GM18868 (cell line): ENCODE results near the gene EDARADD.
A peak's percentile ranks its signal among the peaks of the same experiment; 100 is the strongest.
"Not testable (repeated sequence)": the region's sequence is repeated elsewhere in the genome, so short reads cannot be mapped to it uniquely, and the experiment has no call there.

Experiments
- ATAC-seq: cut with Tn5 transposase; IDR thresholded peaks from one replicate; pipeline ENCODE4 v1.9.1; 2021; ENCODE audit warnings: mild to moderate bottlenecking, moderate library complexity; ENCODE audit not compliant: unreplicated experiment

Gene EDARADD

DNA sequence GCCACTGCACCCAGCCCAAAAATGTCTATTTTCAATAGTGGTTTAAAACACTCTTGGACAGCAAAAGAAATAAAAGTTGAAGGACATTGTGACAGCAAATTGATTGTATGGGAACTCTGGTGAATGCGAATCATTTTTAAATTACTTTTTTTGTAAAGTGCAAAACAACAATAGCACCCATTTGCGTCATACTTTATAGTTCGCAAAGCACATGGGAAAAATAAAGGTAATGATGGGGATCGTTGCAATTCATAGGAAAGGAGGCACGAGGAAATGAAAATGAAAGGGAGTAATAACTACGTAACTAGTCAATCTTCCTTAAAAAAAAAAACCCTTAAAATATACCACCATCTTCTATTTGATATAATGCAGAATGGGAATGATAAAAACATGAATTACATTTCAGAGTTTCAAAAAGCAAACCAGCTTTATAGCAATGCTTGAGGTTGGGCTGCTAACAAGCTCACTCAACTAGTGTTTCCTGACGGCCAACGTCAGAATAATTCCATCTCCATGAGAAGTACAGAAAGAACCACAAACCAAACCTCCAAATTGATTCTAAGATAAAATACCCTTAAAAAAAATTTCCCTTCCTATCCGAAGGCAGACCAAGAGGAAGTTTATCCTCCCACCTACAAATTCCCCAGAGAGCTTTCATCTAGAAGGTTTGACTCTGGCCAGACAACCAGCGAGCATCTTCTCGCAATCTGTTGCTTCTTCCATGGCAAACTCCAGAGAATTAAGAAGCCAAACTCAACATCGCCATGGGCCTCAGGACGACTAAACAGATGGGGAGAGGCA lies at the start of gene EDARADD:
Gene EDARADD (plus strand): TSS at position 606 of the 801 bp plus-strand sequence. CDS start 159 bp downstream, at position 765.
- no peak for ATAC-seq

DNA sequence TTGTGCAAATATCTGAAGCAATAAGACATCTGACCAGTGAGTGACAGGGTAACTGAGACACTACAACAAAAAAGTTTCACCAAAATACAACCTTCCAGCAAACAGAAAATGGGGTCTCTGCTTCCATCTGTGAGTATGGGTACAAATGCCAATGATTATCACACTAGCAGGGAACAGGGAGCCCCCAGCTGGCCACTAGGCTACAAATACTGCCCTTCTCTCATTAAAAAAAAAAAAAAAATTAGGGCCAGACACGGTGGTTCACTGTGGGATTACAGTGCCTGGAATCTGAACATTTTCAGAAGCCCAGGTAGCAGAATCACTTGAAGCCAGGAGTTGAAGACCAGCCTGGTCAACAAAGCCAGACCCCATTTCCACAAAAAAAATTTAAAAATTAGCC lies 48.4 kb upstream of the EDARADD start:
- no peak for ATAC-seq

DNA sequence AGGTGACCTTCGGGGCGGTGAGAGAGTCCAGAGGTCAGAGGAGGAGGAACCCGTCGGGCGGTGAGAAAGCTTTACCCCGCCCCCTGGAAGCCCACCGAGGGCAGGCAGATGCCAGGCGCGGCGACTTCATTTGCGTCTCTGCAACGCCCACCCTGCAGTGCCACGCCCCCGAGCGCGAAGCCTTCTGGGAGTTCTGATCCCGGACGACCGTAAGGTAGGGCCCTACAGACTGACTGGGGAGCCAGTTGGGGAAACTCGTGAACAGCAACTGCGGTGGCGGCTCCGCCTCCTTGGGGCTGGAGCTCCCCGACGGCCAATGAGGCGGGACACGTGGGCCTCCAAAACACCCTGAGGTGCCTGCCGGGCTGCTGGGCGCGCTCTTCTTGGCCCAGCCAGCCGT lies 46.0 kb upstream of the EDARADD start:
- ATAC-seq, result no peak

DNA sequence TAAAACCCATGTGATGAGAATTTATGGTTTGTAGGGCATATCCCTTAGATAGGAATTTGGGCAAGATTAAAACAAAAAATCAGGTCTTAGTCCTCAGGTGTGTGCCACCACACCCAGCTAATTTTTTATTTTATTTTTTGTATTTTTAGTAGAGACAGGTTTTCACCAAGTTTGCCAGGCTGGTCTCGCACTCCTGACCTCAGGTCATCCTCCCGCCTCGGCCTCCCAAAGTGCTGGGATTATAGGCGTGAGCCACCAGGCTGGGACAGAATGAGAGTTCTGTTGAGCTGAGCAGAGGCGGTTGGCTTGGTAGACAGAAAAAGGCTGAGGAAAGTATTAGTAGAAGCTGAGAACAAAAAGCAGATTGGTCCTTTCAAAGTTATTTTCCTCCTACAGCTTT lies 43.8 kb upstream of the EDARADD start:
- ATAC-seq, result no peak

DNA sequence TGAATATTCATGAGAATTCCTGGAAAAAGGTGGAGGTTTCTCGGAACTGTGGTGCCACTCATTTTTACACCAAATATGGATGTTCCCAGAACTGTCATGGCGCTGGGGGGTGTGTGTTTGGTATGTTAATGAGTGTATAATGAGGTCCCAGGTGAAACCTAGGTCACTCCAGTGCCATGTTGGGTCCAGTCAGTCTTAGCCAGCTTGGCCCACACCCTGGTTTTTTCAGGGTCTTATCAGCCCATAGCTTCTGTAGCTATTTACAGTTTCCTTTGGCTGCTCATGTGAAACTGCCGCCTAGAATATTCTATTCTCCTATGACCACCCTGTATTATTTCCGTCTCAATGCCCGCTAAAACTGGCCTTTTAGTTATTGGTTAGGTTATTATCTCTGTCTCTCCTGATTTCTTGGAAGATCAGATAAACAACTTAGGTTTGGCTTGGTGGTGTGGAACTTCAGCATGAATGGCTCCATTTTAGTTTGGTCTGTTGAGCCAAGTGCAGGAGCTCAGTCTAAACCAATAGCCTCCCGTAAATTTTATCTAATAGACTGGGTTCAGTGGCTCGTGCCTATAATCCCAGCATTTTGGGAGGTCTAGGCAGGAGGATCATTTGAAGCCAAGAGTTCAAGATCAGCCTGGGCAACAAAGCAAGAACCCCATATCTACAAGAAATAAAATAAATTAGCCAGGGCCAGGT lies 42.1 kb upstream of the EDARADD start:
- ATAC-seq, result no peak

DNA sequence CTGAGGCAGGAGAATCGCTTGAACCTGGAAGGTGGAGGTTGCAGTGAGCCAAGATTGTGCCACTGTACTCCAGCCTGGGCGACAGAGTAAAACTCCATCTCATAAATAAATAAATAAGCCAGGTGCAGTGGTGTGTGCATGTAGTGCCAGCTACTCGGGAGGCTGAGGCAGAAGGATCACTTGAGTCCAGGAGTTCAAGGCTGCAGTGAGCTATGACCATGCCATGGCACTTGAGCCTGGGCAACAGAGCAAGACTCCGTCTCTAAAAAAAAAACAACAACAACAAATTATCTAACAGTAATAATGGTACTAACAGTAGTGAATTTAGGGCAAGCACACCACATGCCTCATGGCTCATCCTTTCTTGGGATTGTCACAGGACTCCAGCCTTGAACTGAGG lies 41.3 kb upstream of the EDARADD start:
- not testable (repeated sequence) for ATAC-seq

DNA sequence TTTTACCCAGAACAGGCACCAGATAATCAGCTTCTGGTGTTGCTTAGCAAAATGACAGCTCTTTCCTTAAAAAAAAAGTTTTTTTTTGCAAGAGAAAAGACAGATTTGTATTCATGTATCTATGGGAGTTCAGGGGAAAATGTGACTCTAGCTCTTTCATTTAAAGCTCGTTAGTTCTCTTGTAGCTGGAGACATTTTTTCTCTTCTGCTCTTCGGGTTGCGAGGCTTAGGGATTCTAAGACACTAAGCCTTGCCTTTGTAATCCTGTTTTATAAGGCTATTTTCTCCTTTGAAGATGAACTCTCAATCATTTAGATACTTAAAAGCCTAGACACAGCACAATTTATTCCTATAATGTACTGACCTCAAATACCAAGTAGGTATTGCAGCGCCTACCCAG lies 40.3 kb upstream of the EDARADD start:
- ATAC-seq, result no peak

DNA sequence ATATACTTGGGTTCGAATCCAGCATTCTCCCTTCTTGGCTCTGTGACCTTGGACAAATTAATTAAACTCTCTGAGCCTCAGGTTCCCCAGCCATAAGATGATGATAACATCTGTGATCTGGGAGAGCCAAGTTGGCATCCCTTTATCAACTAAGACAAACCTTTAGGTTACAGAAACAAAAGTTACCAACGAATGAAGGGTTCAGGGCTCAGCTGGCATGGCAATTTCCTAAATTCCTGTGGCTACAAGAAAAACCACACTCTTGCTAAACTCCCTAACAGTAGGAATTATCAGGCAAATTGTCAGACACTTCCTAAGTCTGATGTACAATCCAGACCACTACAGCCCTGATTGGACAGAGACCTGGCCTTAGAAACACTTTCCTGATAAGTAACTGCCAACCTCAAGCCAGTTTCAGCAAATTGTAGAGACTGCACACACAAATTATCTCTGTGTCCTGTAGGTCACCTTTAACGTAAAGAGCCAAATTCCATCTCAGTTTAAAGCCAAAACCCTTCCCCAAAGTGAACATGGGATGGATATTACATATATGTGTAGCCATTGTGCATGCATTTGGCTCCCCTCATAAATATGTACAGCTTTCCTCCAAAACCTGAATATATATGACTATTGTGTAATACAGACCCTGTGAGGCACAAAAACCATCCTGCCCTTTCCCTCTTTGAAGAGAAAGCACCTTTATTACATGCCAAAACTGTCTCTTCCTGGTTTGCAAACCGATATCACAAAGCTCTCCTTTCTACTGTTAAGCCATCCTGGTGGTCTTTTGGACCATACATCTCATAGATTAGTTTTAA lies 39.5 kb upstream of the EDARADD start:
- no peak for ATAC-seq

DNA sequence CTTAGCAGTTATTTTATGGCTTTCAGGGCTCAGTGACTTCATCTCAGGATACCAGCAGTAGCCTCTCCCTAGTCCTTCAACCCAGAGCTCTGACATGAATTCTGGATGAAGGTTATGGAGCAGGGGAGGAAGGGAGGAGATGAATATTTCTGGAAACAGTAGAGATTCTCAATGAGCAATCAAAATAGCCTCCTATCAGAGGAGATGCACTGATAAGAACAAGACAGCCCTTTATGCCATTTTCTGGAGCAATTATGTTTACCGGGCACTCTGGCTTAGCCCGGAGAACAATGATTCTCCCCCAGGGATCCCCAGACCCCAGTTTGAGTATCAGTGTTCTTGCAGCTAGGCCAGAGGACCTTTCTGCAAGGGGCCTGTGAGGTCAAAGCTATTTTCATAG lies 37.9 kb upstream of the EDARADD start:
- no peak for ATAC-seq

DNA sequence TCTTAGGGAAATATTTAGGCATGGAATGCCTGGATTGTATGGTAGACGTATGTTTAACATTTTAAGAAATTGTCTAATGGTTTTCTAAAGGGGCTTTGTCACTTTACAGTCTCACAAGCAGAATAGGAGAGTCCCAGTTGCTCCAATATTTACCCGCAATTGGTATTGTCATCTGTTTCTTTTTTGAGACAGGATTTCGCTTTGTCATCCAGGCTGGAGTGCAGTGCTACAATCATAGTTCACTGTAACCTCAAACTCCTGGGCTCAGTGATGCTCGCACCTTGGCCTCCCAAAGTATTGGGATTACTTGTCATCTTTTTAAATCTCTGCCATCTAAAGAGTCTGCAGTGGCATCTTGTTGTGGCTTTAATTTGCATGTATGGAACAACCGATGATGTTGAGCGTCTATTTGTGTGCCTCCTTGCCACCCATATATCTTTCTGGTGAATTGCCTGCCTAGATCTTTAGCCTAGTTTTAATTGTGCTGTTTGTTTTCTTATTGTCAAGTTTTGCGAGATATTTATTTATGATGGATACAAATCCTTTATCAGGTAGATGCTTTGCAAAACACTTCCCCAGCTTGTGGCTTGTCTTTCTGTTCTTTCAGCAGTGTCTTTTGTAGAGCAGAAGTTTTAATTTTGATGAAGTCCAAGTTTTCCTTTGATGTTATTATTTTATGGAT lies 32.0 kb upstream of the EDARADD start:
- ATAC-seq, result no peak

DNA sequence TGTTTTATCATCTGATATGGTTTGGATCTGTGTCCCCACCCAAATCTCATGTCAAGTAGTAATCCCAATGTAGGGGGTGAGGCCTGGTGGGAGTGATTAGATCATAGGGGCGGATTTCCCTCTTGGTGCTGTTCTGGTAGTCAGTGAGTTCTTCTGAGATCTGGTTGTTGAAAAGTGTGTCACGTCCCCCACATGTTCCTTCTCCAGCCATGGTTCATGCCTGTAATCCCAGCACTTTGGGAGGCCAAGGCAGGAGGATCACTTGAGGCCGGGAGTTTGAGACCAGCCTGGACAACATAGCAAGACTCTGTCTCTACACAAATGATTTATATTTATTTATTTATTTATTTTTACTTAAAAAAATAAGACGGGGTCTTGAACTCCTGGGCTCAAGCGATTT lies 30.8 kb upstream of the EDARADD start:
- no peak for ATAC-seq

DNA sequence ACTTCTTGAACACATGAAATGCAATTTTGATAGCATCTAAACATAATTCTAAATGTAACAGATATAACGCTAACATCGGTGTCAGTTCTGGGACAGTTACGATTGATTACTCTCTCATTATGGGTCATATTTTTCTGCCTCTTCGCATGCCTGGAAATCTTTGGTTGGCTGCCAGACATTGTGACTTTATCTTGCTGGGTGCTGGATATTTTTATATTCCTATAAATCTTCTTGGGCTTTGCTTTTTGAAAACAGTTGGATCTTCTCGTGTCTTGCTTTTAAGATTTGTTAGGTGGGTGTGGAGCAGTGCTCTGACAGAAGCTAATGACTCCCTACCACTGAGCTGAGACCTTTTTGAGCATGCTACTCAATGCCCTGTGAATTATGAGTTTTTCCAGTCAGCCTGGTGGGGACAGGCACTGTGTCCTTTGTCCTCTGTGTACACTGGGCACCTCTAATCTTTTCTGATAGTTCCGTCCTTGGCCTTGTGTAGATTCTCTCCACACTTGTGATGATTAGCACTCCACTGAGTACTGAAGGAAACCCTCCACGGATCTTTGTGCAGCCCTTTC lies 28.0 kb upstream of the EDARADD start:
- ATAC-seq, result no peak

DNA sequence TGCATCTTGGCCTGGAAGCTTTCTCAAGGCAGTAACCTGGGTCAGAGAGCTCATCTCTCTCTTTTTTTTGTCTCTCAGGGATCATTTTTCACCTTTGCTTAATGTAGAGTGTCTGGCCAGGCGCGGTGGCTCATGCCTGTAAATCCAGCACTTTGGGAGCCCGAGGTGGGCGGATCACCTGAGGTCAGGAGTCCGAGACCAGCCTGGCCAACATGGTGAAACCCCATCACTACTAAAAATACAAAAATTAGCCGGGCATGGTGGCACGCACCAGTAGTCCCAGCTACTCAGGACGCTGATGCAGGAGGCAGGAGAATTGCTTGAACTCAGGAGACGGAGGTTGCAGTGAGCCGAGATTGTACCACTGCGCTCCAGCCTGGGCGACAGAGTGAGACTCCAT lies 27.4 kb upstream of the EDARADD start:
- not testable (repeated sequence) for ATAC-seq

DNA sequence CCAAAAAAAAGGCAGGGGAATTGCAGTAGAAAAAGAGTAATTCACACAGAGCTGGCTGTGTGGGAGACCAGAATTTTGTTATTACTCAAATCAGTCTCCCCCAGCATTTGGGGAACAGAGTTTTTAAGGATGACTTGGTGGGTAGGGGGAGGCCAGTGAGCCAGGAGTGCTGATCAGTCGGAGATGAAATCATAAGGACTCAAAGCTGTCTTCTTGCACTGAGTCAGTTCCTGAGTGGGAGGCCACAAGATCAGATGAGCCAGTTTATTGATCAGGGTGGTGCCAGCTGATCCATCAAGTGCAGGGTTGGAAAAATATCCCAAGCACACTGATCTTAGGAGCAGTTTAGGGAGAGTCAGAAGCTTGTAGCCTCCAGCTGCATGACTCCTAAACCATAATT lies 23.7 kb upstream of the EDARADD start:
- ATAC-seq, result no peak

DNA sequence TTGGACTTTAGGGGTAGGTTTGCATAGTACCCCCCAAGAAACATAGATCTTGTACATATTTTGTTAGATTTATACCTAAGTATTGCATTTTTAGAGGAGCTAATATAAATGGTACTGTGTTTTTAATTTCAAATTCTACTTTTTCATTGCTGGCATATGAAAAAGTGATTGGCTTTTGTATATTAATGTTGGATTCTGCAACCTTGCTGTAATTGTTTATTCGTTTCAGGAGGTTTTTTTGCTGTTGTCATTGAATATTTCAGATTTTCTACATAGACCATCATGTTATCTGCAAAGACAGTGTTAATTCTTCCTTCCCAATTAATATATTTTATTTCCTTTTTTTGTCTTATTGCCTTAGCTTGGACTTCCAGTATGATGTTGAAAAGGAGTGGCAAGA lies 23.0 kb upstream of the EDARADD start:
- no peak for ATAC-seq

DNA sequence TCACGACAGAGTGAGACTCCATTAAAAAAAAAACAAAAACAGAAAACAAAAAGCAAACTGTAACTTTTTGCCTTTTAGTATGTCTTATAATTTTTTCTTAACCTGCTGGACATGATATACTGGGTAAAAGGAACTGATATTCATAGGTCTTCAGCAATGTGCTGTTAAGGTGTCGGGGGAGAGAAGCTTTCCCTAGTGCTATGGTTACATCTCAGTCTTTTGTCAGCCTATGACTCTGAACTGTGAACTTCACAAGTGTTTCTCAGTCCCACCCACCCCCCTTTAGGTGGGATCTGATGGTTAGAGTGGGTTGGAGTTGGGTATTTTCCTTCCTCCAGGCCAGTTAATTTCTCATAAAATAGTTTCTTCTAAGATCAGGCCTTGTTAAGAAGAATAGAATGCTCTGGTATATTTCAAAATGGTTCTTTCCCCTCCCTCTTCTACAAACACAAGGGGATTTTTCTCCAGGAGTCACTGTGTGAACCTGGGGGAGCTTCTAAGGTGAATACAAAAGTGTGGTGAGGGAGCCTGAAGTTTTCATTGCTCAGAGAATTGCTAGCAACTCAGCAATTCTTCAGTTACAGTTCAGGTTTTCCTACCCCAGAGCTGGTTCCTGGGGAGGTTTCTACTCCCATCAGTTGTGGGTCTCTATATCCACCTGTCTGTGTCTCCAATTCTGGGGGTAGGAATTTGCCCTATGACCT lies 16.1 kb upstream of the EDARADD start:
- ATAC-seq, result peak; percentile 91

DNA sequence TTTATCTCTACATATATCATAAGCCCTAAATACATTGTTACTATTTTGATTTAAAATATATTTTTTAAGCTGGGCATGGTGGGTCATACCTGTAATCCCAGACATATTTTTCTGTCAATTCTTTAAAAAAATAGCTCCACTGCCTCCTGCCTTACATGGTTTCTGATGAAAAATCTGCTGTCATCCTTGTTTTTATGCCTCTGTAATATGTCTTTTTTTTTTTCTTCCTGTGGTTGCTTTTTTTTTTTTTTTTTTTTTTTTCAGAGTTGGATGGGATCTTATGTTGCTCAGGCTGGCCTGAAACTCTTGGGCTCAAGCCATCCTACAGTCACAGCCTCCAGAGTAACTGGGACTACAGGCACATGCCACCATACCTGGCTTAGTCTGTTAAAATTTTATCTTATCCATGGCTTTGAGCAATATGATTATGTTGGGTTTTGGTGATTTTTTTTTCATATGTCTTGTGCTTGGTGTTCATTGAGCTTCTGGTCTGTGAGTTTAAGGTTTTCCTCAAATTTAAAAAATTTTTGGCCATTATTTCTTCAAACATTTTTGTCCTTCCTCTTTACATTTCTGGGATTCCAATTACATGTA lies 12.4 kb upstream of the EDARADD start:
- ATAC-seq, result no peak

DNA sequence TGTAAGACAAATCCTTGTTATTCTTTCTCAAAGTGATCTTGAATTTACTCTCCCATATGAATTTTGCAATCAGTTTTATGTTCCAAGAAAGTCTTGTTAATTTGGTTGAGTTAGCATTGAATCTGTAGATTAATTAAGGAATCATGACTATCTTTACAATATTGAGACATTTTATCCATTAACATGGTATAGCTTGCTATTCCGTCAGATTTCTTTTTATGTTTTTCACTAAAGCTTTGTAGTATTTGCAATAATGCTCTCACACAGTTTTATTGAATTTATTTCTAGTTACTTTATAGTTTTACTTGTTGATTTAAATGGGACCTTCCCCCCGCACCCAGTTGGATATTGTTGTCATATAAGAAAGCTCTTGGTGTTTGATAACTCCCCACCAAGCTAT lies 5.8 kb upstream of the EDARADD start:
- ATAC-seq, result no peak

DNA sequence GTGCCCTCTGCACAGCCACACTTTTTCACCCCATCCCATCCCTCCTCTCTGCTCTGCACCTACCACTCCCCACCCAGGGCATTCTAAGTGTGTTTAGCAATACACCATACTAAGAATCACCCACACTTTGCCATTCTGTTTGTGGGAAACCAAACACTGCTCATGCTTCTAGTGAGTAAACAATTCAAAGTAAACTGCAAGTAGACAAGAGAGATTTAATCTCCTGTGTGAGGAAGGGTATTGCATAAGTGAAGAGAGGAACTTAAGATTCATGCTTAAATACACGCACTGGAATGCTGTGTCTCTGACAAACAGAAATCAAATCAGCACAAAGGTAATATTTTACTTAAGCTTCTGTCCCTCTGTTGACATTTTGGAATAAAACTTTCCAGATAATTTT lies 4.8 kb upstream of the EDARADD start:
- no peak for ATAC-seq

DNA sequence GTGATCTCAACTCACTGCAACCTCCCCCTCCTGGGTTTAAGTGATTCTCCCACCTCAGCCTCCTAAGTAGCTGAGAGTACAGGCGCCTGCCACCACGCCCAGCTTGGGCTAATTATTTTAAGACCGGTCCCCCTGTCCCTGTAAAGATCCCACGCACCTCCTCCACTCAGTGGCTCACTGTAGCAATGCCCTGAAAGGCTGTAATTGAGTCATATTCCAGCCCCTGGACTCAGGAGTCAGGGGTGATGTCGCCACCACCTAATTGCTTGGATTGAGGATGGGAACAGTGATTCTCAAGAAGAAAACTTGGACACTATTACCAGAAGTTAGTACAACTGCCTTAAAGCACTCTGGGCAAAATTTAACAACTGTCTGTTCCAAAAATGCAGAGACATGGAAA lies 3.1 kb upstream of the EDARADD start:
- ATAC-seq, result no peak
